Esophagus squamous epithelium (tissue), 4 donors: Measurements from ENCODE around the gene SHOX.

Experiments used
- CTCF ChIP-seq, 6 experiments: fragments of 450-650 bp in 4 of 6; fragments of 200-600 bp in 2 of 6; sonication (generic) in 2 of 6; IDR thresholded peaks; one replicate each; pipeline ENCODE4 v1.5.1; 2016 to 2019; ENCODE audit warnings: antibody characterized with exemption in 6 of 6, mild to moderate bottlenecking in 4 of 6, moderate library complexity in 4 of 6
- POLR2A ChIP-seq, 4 donors: fragments of 450-650 bp; IDR thresholded peaks; one replicate each; pipeline ENCODE4 v1.6.1; 2017; ENCODE audit warnings: antibody characterized with exemption in 4 of 4, mild to moderate bottlenecking in 4 of 4, moderate library complexity in 3 of 4

DNA sequence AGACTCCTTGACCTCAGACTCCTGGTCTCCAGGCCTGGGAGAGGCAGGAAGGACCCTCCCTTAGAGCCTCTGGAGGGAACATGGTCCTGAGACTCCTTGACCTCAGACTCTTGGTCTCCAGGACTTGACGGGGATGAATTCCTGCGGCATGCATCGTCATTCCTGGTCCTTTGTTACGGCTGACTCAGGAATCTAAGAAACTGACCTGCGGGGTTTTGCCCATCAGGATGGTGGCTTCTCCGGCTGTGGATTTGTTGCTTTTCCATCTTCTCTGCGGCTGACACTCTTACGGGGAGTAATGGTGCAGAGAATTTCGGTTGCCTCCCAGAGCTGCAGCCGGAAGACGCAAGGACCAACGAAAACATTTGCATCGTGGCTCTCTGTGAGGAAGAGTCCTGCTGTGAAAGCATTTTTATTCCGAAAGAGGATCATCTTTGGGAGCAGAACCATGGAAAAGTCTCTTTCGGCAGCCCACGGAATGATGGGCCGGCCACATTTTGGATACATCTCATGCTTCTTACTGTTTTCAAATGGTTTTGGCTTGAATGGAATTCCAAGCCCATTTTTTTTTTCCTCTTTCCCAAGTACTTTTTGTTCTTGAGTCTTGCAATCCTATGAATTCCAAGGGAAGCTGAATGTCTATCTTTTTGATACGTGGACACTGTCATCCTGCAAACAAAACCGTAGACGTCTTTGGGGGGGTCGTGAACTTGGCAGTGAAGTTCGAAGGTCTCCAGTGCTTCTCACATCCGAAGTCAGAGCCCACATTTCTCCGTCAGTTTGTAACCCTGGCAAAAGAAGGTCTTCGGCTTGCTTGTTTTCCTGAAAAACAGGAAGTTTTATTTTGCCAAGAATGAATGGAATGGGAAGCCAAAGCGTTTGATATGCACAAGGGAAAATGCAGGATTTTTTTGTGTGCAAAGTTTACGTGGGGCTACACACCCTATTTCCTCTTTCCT lies 36.5 kb downstream of the SHOX start:
- no peak for TF ChIP-seq CTCF (IDR thresholded peaks at IDR 0.05)
- TF ChIP-seq POLR2A (IDR thresholded peaks at IDR 0.05): no peak
